ENCODE measurements around the gene AAK1. TPM values are rescaled to one million over a fixed set of nuclear protein-coding genes. Genes with fewer than 3 reads are reported as not detected.
"Not testable (repeated sequence)": the region's sequence is repeated elsewhere in the genome, so short reads cannot be mapped to it uniquely, and the experiment has no call there.

Gene AAK1
- total RNA-seq, 1 donor from 2014 or later = 108 TPM

- Mint-ChIP-seq H3K9me3 (ENCODE audit: unreplicated experiment) (no peaks in the 10 kb centered on the region), H3K4me1 (ENCODE audit: low read depth, unreplicated experiment) (peaks cover 8% of the 10 kb centered on the region), H3K27ac (ENCODE audit: unreplicated experiment) (no peak overlapping the region), H3K4me3 (ENCODE audit: unreplicated experiment) (no peak overlapping the region), H3K27me3 (ENCODE audit: low read depth, unreplicated experiment) (no peaks in the 10 kb centered on the region), H3K36me3 (ENCODE audit: low read depth, unreplicated experiment) (no peaks in the 10 kb centered on the region)
- Histone ChIP-seq H3K27me3 (ENCODE audit: insufficient read depth, low read length) (no peaks in the 10 kb centered on the region), H3K79me2 (ENCODE audit: insufficient read depth, low read length) (no peaks in the 10 kb centered on the region), H3K9me3 (ENCODE audit: insufficient read depth, low read depth, low read length) (no peaks in the 10 kb centered on the region), H3K36me3 (ENCODE audit: insufficient read depth, low read length) (no peaks in the 10 kb centered on the region), H4K20me1 (ENCODE audit: insufficient read depth, low read length) (no peaks in the 10 kb centered on the region), H3K27ac (ENCODE audit: low read depth, low read length) (no peak overlapping the region), H3K9ac (ENCODE audit: low read length) (no peak overlapping the region), H3K4me3 (ENCODE audit: insufficient read depth, low read depth, low read length) (no peak overlapping the region), H3K4me2 (ENCODE audit: low read length) (no peak overlapping the region), H3K4me1 (ENCODE audit: insufficient read depth, low read length) (peaks cover 4% of the 10 kb centered on the region), H2AFZ (ENCODE audit: low read depth, low read length) (no peak overlapping the region)
- FAIRE-seq = no peak
- TF ChIP-seq CTCF (IDR thresholded peaks at IDR 0.05; ENCODE audit: insufficient read depth, low read depth, low read length) (no peak), EZH2 (IDR thresholded peaks at IDR 0.05; ENCODE audit: insufficient read depth, low read length) (no peak)
- DNase-seq (ENCODE audit: low read depth) = no peak
Measured at GRCh38 chr2:69674316-69674670, 30.8 kb upstream of the AAK1 start.

GRCh38 chr2:69673098-69673497, 29.6 kb upstream of the AAK1 start:
- H3K4me3 Mint-ChIP-seq (ENCODE audit: unreplicated experiment); H3K36me3 Mint-ChIP-seq (ENCODE audit: low read depth, unreplicated experiment); H3K27me3 Mint-ChIP-seq (ENCODE audit: low read depth, unreplicated experiment); H3K36me3 ChIP-seq (ENCODE audit: insufficient read depth, low read length); H3K4me3 ChIP-seq (ENCODE audit: insufficient read depth, low read depth, low read length); DNase-seq (ENCODE audit: low read depth); H3K4me1 Mint-ChIP-seq (ENCODE audit: low read depth, unreplicated experiment); H4K20me1 ChIP-seq (ENCODE audit: insufficient read depth, low read length); H3K9me3 ChIP-seq (ENCODE audit: insufficient read depth, low read depth, low read length); H3K9ac ChIP-seq (ENCODE audit: low read length); H2AFZ ChIP-seq (ENCODE audit: low read depth, low read length); H3K27me3 ChIP-seq (ENCODE audit: insufficient read depth, low read length); H3K4me2 ChIP-seq (ENCODE audit: low read length); H3K79me2 ChIP-seq (ENCODE audit: insufficient read depth, low read length); H3K27ac Mint-ChIP-seq (ENCODE audit: unreplicated experiment); H3K9me3 Mint-ChIP-seq (ENCODE audit: unreplicated experiment); FAIRE-seq; H3K4me1 ChIP-seq (ENCODE audit: insufficient read depth, low read length); H3K27ac ChIP-seq (ENCODE audit: low read depth, low read length): not testable (repeated sequence)

GRCh38 chr2:69669666-69670065, 26.1 kb upstream of the AAK1 start:
- H3K9me3 ChIP-seq (ENCODE audit: insufficient read depth, low read depth, low read length) = no peaks in the 10 kb centered on the region
- peaks cover 5% of the 10 kb centered on the region for H3K4me1 Mint-ChIP-seq (ENCODE audit: low read depth, unreplicated experiment)
- no peak for DNase-seq (ENCODE audit: low read depth)
- H3K36me3 ChIP-seq (ENCODE audit: insufficient read depth, low read length) = no peaks in the 10 kb centered on the region
- no peaks in the 10 kb centered on the region for H3K79me2 ChIP-seq (ENCODE audit: insufficient read depth, low read length)
- no peak overlapping the region for H3K4me3 ChIP-seq (ENCODE audit: insufficient read depth, low read depth, low read length)
- peaks cover 4% of the 10 kb centered on the region for H3K4me1 ChIP-seq (ENCODE audit: insufficient read depth, low read length)
- no peak overlapping the region for H2AFZ ChIP-seq (ENCODE audit: low read depth, low read length)
- H3K9ac ChIP-seq (ENCODE audit: low read length) = no peak overlapping the region
- no peaks in the 10 kb centered on the region for H3K27me3 Mint-ChIP-seq (ENCODE audit: low read depth, unreplicated experiment)
- H3K4me2 ChIP-seq (ENCODE audit: low read length) = no peak overlapping the region
- H3K27ac Mint-ChIP-seq (ENCODE audit: unreplicated experiment) = no peak overlapping the region
- no peaks in the 10 kb centered on the region for H3K9me3 Mint-ChIP-seq (ENCODE audit: unreplicated experiment)
- no peaks in the 10 kb centered on the region for H4K20me1 ChIP-seq (ENCODE audit: insufficient read depth, low read length)
- TF ChIP-seq EZH2 (IDR thresholded peaks at IDR 0.05; ENCODE audit: insufficient read depth, low read length) (no peak), CTCF (IDR thresholded peaks at IDR 0.05; ENCODE audit: insufficient read depth, low read depth, low read length) (no peak)
- no peak overlapping the region for H3K27ac ChIP-seq (ENCODE audit: low read depth, low read length)
- no peak overlapping the region for H3K4me3 Mint-ChIP-seq (ENCODE audit: unreplicated experiment)
- FAIRE-seq = no peak
- H3K36me3 Mint-ChIP-seq (ENCODE audit: low read depth, unreplicated experiment) = no peaks in the 10 kb centered on the region
- H3K27me3 ChIP-seq (ENCODE audit: insufficient read depth, low read length) = no peaks in the 10 kb centered on the region

Measured in astrocyte (in vitro differentiated cells and primary cell).